Erythroblast (primary cell): ENCODE measurements around the gene GPR39.

Experiments used
- GATA1 ChIP-seq: IDR thresholded peaks from 2 replicates; pipeline ENCODE4 v1.6.1; 2011; ENCODE audit warnings: low read depth, mild to moderate bottlenecking, control low read depth, low read length, moderate library complexity
- POLR2A ChIP-seq: IDR thresholded peaks from 2 replicates; pipeline ENCODE4 v1.6.1; 2011; ENCODE audit warnings: mild to moderate bottlenecking, low read length

- TF ChIP-seq POLR2A (no peak), GATA1 (no peak)
Measured at GRCh38 chr2:132412021-132412420, 4.6 kb upstream of the GPR39 start.
